GM23338 (cell line): ENCODE data around the gene MYT1. TPM values are rescaled to one million over a fixed set of nuclear protein-coding genes. Genes with fewer than 3 reads are reported as not detected.

ENCODE experiments used
- ATAC-seq: fragments of 200-7000 bp; cut with Tn5 transposase; 3 replicates; pipeline ENCODE4 v1.9.1; 2020
- DNase-seq: peaks from one replicate; pipeline ENCODE4 v3.0.0-alpha.2; 2015; ENCODE audit warnings: low spot score
- H2AFZ ChIP-seq: fragments of 200-600 bp; sonication (generic); 2 replicates; pipeline ENCODE4 v1.8.0; 2016; ENCODE audit warnings: antibody characterized with exemption, mild to moderate bottlenecking, moderate library complexity
- H3F3A ChIP-seq: fragments of 200-600 bp; sonication (generic); replicated peaks from 2 replicates; pipeline ENCODE4 v1.8.0; 2017; ENCODE audit warnings: antibody characterized with exemption, mixed run types, low read depth
- H3K27ac ChIP-seq: fragments of 200-600 bp; sonication (generic); 2 replicates; pipeline ENCODE4 v1.6.1; 2016; ENCODE audit warnings: low read depth
- H3K27me3 ChIP-seq: fragments of 200-600 bp; sonication (generic); 2 replicates; pipeline ENCODE4 v1.8.0; 2016; ENCODE audit warnings: mild to moderate bottlenecking, mixed run types, moderate library complexity; ENCODE audit not compliant: insufficient read depth
- H3K36me3 ChIP-seq: fragments of 200-600 bp; sonication (generic); 2 replicates; pipeline ENCODE4 v1.8.0; 2016; ENCODE audit warnings: mild to moderate bottlenecking; ENCODE audit not compliant: insufficient read depth
- H3K4me1 ChIP-seq: fragments of 200-600 bp; sonication (generic); 2 replicates; pipeline ENCODE4 v1.8.0; 2016; ENCODE audit warnings: mild to moderate bottlenecking, moderate library complexity; ENCODE audit not compliant: insufficient read depth
- H3K4me2 ChIP-seq: fragments of 200-600 bp; sonication (generic); 2 replicates; pipeline ENCODE4 v1.7.1; 2017; ENCODE audit warnings: mixed run types
- H3K4me3 ChIP-seq: fragments of 200-600 bp; sonication (generic); 2 replicates; pipeline ENCODE4 v1.6.1; 2016; ENCODE audit warnings: mixed run types
- H3K79me2 ChIP-seq: fragments of 200-600 bp; sonication (generic); replicated peaks from 2 replicates; pipeline ENCODE4 v1.8.0; 2017; ENCODE audit warnings: mild to moderate bottlenecking; ENCODE audit not compliant: insufficient read depth
- H3K9me2 ChIP-seq: fragments of 200-600 bp; sonication (generic); 2 replicates; pipeline ENCODE4 v1.8.0; 2017; ENCODE audit not compliant: insufficient read depth
- H4K20me1 ChIP-seq: fragments of 200-600 bp; sonication (generic); replicated peaks from 2 replicates; pipeline ENCODE4 v1.8.0; 2017; ENCODE audit warnings: mild to moderate bottlenecking; ENCODE audit not compliant: insufficient read depth
- H3K27ac Mint-ChIP-seq: 2 replicates; pipeline ENCODE4 v1.8.0; 2020; ENCODE audit warnings: inconsistent platforms, mild to moderate bottlenecking, moderate library complexity, mixed read lengths
- H3K27me3 Mint-ChIP-seq: 3 replicates; pipeline ENCODE4 v1.8.0; 2022; ENCODE audit warnings: low read depth, mild to moderate bottlenecking, moderate library complexity, mixed read lengths, inconsistent platforms; ENCODE audit not compliant: insufficient read depth, poor library complexity
- H3K36me3 Mint-ChIP-seq: 3 replicates; pipeline ENCODE4 v1.8.0; 2021; ENCODE audit warnings: low read depth, mild to moderate bottlenecking, inconsistent platforms, moderate library complexity, mixed read lengths
- H3K4me1 Mint-ChIP-seq: 3 replicates; pipeline ENCODE4 v1.8.0; 2020; ENCODE audit warnings: mild to moderate bottlenecking, inconsistent platforms, mixed read lengths
- H3K4me3 Mint-ChIP-seq: 3 replicates; pipeline ENCODE4 v1.8.0; 2021; ENCODE audit warnings: moderate library complexity, mild to moderate bottlenecking, inconsistent platforms, mixed read lengths
- H3K9me3 Mint-ChIP-seq: 3 replicates; pipeline ENCODE4 v1.8.0; 2020; ENCODE audit warnings: moderate library complexity, mild to moderate bottlenecking, inconsistent platforms, mixed read lengths
- CREB1 ChIP-seq: fragments of 250-450 bp; sonication (Bioruptor Pico); IDR thresholded peaks from 2 replicates; pipeline ENCODE4 v1.5.0; 2020; ENCODE audit warnings: low read depth, mild to moderate bottlenecking, moderate library complexity
- CTCF ChIP-seq, 2 experiments: fragments of 200-600 bp in 1 of 2; sonication (generic) in 1 of 2; conservative IDR thresholded peaks; 2 replicates each; pipeline versions ENCODE4 v1.5.1 to v1.6.1; 2016 to 2017; ENCODE audit warnings: antibody characterized with exemption in 2 of 2, low read depth in 2 of 2, mild to moderate bottlenecking in 2 of 2, moderate library complexity in 1 of 2
- EZH2 ChIP-seq: fragments of 200-600 bp; sonication (generic); IDR thresholded peaks from one replicate; pipeline ENCODE4 v1.8.0; 2017; ENCODE audit warnings: antibody characterized with exemption, mild to moderate bottlenecking, low read depth; ENCODE audit not compliant: unreplicated experiment
- EZH2phosphoT487 ChIP-seq: fragments of 200-600 bp; sonication (generic); IDR thresholded peaks from one replicate; pipeline ENCODE4 v1.8.1; 2018; ENCODE audit warnings: antibody characterized with exemption; ENCODE audit not compliant: unreplicated experiment
- JUNB ChIP-seq: IDR thresholded peaks from one replicate; pipeline ENCODE4 v1.6.1; 2016; ENCODE audit warnings: antibody characterized with exemption; ENCODE audit not compliant: unreplicated experiment
- NANOG ChIP-seq: IDR thresholded peaks from 2 replicates; pipeline ENCODE4 v1.6.1; 2016; ENCODE audit warnings: antibody characterized with exemption, borderline replicate concordance
- POLR2AphosphoS5 ChIP-seq: IDR thresholded peaks from 2 replicates; pipeline ENCODE4 v1.6.1; 2016; ENCODE audit warnings: antibody characterized with exemption, low read depth
- STAT1 ChIP-seq: IDR thresholded peaks from one replicate; pipeline ENCODE4 v1.6.1; 2016; ENCODE audit warnings: antibody characterized with exemption; ENCODE audit not compliant: unreplicated experiment
- ZNF114 ChIP-seq: fragments of 250-450 bp; sonication (Bioruptor Pico); IDR thresholded peaks from 2 replicates; pipeline ENCODE4 v1.5.0; 2020; ENCODE audit warnings: mild to moderate bottlenecking, moderate library complexity
- ZNF331 ChIP-seq: fragments of 250-450 bp; sonication (Bioruptor Pico); IDR thresholded peaks from 2 replicates; pipeline ENCODE4 v1.5.0; 2020; ENCODE audit warnings: low read depth, mild to moderate bottlenecking, moderate library complexity
- polyA plus RNA-seq: library from polyadenylated mRNA; unstranded; fragments of >200 nt; fragmentation: Nextera tagmentation; extraction: Ambion mirVana; gene quantifications from 2 replicates; pipeline ENCODE4 v1.2.1, GENCODE V29; 2016
- total RNA-seq: library from RNA; depleted of rRNA; stranded (reverse); fragments of >200 nt; shearing (Covaris generic); gene quantifications from 2 replicates; pipeline ENCODE4 v1.2.3, GENCODE V29; 2014
- TF ChIP-seq, protein P1 (sequence below): fragments of 250-450 bp; sonication (Bioruptor Pico); IDR thresholded peaks from 2 replicates; pipeline ENCODE4 v1.5.0; 2020; ENCODE audit warnings: mild to moderate bottlenecking, moderate library complexity
- TF ChIP-seq, protein P2 (sequence below): IDR thresholded peaks from one replicate; pipeline ENCODE4 v1.6.1; 2018; ENCODE audit warnings: antibody characterized with exemption; ENCODE audit not compliant: unreplicated experiment
- TF ChIP-seq, protein P3 (sequence below): IDR thresholded peaks from 2 replicates; pipeline ENCODE4 v1.6.1; 2016; ENCODE audit warnings: antibody characterized with exemption

The MYT1 gene
- total and polyA plus RNA-seq, 2 experiments from 2014 or later = 0.83 to 1.6 TPM

GRCh38 chr20:64155258-64156135 is 8.8 kb upstream of the MYT1 start:
- Mint-ChIP-seq H3K9me3 (peaks cover 4% of the 10 kb centered on the region; the same call in 2 of the 3 replicates), H3K4me3 (no peak overlapping the region), H3K27ac (no peak overlapping the region), H3K4me1 (peaks cover 40% of the 10 kb centered on the region), H3K36me3 (no peaks in the 10 kb centered on the region), H3K27me3 (peaks cover 21% of the 10 kb centered on the region)
- Histone ChIP-seq H3K4me3 (no peak overlapping the region), H2AFZ (no peak overlapping the region), H3K27me3 (no peaks in the 10 kb centered on the region), H3K79me2 (no peaks in the 10 kb centered on the region), H3F3A (no peaks in the 10 kb centered on the region), H3K9me2 (no peaks in the 10 kb centered on the region; the same call in 1 of the 2 replicates), H3K4me2 (no peak overlapping the region), H3K4me1 (peaks cover 22% of the 10 kb centered on the region; the same call in 1 of the 2 replicates), H4K20me1 (no peaks in the 10 kb centered on the region), H3K36me3 (no peaks in the 10 kb centered on the region), H3K27ac (no peak overlapping the region)
- TF ChIP-seq, protein P1, sequence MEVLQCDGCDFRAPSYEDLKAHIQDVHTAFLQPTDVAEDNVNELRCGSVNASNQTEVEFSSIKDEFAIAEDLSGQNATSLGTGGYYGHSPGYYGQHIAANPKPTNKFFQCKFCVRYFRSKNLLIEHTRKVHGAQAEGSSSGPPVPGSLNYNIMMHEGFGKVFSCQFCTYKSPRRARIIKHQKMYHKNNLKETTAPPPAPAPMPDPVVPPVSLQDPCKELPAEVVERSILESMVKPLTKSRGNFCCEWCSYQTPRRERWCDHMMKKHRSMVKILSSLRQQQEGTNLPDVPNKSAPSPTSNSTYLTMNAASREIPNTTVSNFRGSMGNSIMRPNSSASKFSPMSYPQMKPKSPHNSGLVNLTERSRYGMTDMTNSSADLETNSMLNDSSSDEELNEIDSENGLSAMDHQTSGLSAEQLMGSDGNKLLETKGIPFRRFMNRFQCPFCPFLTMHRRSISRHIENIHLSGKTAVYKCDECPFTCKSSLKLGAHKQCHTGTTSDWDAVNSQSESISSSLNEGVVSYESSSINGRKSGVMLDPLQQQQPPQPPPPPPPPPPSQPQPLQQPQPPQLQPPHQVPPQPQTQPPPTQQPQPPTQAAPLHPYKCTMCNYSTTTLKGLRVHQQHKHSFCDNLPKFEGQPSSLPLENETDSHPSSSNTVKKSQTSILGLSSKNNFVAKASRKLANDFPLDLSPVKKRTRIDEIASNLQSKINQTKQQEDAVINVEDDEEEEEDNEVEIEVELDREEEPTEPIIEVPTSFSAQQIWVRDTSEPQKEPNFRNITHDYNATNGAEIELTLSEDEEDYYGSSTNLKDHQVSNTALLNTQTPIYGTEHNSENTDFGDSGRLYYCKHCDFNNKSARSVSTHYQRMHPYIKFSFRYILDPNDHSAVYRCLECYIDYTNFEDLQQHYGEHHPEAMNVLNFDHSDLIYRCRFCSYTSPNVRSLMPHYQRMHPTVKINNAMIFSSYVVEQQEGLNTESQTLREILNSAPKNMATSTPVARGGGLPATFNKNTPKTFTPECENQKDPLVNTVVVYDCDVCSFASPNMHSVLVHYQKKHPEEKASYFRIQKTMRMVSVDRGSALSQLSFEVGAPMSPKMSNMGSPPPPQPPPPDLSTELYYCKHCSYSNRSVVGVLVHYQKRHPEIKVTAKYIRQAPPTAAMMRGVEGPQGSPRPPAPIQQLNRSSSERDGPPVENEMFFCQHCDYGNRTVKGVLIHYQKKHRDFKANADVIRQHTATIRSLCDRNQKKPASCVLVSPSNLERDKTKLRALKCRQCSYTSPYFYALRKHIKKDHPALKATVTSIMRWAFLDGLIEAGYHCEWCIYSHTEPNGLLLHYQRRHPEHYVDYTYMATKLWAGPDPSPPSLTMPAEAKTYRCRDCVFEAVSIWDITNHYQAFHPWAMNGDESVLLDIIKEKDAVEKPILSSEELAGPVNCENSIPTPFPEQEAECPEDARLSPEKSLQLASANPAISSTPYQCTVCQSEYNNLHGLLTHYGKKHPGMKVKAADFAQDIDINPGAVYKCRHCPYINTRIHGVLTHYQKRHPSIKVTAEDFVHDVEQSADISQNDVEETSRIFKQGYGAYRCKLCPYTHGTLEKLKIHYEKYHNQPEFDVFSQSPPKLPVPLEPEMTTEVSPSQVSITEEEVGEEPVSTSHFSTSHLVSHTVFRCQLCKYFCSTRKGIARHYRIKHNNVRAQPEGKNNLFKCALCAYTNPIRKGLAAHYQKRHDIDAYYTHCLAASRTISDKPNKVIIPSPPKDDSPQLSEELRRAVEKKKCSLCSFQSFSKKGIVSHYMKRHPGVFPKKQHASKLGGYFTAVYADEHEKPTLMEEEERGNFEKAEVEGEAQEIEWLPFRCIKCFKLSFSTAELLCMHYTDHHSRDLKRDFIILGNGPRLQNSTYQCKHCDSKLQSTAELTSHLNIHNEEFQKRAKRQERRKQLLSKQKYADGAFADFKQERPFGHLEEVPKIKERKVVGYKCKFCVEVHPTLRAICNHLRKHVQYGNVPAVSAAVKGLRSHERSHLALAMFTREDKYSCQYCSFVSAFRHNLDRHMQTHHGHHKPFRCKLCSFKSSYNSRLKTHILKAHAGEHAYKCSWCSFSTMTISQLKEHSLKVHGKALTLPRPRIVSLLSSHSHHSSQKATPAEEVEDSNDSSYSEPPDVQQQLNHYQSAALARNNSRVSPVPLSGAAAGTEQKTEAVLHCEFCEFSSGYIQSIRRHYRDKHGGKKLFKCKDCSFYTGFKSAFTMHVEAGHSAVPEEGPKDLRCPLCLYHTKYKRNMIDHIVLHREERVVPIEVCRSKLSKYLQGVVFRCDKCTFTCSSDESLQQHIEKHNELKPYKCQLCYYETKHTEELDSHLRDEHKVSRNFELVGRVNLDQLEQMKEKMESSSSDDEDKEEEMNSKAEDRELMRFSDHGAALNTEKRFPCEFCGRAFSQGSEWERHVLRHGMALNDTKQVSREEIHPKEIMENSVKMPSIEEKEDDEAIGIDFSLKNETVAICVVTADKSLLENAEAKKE (CRISPR knock-in tag) = no peak
- no peak for TF ChIP-seq CTCF (conservative IDR thresholded peaks at IDR 0.05; ENCODE audit: low read depth in 2 of 2)
- TF ChIP-seq JUNB = no peak
- TF ChIP-seq, protein P2, sequence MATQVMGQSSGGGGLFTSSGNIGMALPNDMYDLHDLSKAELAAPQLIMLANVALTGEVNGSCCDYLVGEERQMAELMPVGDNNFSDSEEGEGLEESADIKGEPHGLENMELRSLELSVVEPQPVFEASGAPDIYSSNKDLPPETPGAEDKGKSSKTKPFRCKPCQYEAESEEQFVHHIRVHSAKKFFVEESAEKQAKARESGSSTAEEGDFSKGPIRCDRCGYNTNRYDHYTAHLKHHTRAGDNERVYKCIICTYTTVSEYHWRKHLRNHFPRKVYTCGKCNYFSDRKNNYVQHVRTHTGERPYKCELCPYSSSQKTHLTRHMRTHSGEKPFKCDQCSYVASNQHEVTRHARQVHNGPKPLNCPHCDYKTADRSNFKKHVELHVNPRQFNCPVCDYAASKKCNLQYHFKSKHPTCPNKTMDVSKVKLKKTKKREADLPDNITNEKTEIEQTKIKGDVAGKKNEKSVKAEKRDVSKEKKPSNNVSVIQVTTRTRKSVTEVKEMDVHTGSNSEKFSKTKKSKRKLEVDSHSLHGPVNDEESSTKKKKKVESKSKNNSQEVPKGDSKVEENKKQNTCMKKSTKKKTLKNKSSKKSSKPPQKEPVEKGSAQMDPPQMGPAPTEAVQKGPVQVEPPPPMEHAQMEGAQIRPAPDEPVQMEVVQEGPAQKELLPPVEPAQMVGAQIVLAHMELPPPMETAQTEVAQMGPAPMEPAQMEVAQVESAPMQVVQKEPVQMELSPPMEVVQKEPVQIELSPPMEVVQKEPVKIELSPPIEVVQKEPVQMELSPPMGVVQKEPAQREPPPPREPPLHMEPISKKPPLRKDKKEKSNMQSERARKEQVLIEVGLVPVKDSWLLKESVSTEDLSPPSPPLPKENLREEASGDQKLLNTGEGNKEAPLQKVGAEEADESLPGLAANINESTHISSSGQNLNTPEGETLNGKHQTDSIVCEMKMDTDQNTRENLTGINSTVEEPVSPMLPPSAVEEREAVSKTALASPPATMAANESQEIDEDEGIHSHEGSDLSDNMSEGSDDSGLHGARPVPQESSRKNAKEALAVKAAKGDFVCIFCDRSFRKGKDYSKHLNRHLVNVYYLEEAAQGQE = no peak
- TF ChIP-seq ZNF114 (CRISPR knock-in tag) = no peak
- TF ChIP-seq EZH2phosphoT487 = no peak
- TF ChIP-seq CREB1 (CRISPR knock-in tag) = no peak
- no peak for TF ChIP-seq ZNF331
- TF ChIP-seq, protein P3, sequence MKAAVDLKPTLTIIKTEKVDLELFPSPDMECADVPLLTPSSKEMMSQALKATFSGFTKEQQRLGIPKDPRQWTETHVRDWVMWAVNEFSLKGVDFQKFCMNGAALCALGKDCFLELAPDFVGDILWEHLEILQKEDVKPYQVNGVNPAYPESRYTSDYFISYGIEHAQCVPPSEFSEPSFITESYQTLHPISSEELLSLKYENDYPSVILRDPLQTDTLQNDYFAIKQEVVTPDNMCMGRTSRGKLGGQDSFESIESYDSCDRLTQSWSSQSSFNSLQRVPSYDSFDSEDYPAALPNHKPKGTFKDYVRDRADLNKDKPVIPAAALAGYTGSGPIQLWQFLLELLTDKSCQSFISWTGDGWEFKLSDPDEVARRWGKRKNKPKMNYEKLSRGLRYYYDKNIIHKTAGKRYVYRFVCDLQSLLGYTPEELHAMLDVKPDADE = no peak
- TF ChIP-seq STAT1 = no peak
- TF ChIP-seq EZH2 = no peak
- TF ChIP-seq POLR2AphosphoS5 = no peak
- no peak for TF ChIP-seq NANOG
- no peak for ATAC-seq
- DNase-seq = no peak
